Ovary (tissue), 3 donors: ENCODE measurements around the gene PLCH2.

ENCODE experiments used
- CTCF ChIP-seq, 3 donors: fragments of 450-650 bp in 2 of 3; fragments of 200-600 bp in 1 of 3; IDR thresholded peaks; one replicate each; pipeline versions ENCODE4 v1.5.1 to v1.8.0; 2016 to 2022; ENCODE audit warnings: antibody characterized with exemption in 3 of 3, mild to moderate bottlenecking in 1 of 3
- POLR2A ChIP-seq: fragments of 450-650 bp; IDR thresholded peaks from one replicate; pipeline ENCODE4 v1.6.1; 2017; ENCODE audit warnings: antibody characterized with exemption, mild to moderate bottlenecking, moderate library complexity
- donor health status: DM: no; HTN: no; CAD: no.

DNA sequence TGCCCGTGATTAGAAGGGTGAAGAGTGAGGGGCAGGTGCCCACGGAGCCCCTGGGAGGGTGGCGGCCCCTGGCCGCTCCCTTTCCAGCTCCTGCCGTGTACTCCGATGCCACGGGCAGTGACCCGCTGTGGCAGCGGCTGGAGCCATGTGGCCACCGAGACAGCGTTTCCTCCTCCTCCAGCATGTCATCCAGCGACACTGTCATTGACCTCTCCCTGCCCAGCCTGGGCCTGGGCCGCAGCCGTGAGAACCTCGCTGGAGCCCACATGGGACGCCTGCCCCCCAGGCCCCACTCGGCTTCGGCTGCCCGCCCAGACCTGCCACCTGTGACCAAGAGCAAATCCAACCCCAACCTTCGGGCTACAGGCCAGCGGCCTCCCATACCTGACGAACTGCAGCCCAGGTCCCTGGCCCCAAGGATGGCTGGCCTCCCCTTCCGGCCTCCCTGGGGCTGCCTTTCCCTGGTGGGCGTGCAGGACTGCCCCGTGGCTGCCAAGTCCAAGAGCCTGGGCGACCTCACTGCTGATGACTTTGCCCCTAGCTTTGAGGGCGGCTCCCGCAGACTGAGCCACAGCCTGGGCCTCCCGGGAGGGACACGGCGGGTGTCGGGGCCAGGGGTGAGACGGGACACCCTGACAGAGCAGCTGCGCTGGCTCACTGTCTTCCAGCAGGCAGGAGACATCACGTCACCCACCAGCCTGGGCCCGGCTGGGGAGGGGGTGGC lies 28.3 kb downstream of the PLCH2 start:
- TF ChIP-seq CTCF (IDR thresholded peaks at IDR 0.05) (no peak), POLR2A (no peak)
